GM21529 (cell line): Measurements from ENCODE around the gene PTP4A2.
A peak's percentile ranks its signal among the peaks of the same experiment; 100 is the strongest.
"Not testable (repeated sequence)": the region's sequence is repeated elsewhere in the genome, so short reads cannot be mapped to it uniquely, and the experiment has no call there.

ENCODE experiments used
- ATAC-seq: cut with Tn5 transposase; IDR thresholded peaks from one replicate; pipeline ENCODE4 v1.9.1; 2021; ENCODE audit not compliant: unreplicated experiment

Gene PTP4A2

DNA sequence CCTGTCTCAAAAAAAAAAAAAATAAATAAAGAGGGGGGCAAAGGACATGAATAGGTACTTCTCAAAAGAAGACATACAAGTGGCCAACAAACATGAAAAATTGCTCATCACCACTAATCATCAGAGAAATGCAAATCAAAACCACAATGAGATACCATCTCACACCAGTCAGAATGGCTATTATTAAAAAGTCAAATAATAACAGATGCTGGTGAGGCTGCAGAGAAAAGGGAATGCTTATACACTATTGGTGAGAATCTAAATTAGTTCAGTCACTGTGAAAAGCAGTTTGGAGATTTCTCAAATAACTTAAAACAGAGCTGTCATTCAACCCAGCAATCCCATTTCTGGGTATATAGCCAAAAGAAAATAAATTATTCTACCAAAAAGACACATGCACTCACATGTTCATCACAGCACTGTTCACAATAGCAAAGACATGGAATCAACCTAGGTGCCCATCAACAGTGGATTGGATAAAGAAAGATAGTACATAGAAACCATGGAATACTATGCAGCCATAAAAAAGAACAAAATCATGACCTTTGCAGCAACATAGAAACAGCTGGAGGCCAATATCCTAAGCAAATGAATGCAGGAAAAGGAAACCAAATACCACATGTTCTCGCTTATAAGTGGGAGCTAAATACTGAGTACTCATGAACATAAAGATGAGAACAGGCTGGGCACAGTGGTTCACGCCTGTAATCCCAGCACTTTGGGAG lies 42.5 kb downstream of the PTP4A2 start:
- ATAC-seq, result not testable (repeated sequence)

- ATAC-seq, result peak; percentile 60
Measured at GRCh38 chr1:31891280-31891679, 46.9 kb downstream of the PTP4A2 start.

- ATAC-seq, result no peak
Measured at GRCh38 chr1:31888291-31888690, 49.9 kb downstream of the PTP4A2 start.

- no peak for ATAC-seq
Measured at GRCh38 chr1:31886866-31887265, 51.3 kb downstream of the PTP4A2 start.

GRCh38 chr1:31885851-31886250 lies 52.3 kb downstream of the PTP4A2 start:
- no peak for ATAC-seq

DNA sequence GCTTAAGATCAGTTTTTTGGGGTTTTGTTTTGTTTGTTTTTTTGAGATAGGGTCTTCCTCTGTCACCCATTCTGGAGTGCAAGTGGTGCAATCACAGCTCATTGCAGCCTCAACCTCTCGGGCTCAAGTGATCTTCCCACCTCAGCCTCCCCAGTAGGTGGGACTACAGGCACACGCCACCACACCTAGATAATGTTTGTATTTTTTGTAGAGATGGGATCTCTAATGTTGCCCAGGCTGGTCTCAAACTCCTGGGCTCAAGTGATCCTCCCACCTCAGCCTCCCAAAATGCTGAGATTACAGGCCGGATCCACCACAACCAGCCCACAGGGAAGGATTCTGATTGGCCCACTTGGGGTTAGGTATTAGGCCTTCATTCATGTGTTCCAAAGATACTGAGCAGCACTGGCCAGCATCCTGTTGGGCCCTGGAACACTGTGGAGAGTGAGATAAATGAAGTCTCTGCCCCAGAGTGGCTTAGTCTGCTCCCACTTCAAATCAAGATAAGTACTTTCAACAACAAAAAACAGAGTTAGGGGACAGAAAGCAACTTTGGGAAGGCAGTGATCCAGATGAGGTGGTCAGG lies 54.7 kb downstream of the PTP4A2 start:
- no peak for ATAC-seq

DNA sequence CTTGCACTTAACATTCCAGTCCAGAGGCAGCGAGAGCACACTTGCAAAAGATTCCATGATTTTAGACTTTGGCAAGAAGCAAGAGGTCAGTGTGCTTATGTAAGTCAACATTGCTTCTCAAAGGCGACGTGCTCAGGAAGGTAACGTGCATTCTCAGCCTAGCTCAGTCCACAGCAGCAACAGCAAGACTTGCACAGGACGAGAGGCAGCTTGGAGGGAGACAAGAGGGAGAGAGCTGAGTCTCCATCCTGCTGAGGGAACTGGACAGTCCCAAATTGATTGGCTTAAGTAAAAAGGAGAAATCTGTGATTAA lies 56.5 kb downstream of the PTP4A2 start:
- no peak for ATAC-seq

DNA sequence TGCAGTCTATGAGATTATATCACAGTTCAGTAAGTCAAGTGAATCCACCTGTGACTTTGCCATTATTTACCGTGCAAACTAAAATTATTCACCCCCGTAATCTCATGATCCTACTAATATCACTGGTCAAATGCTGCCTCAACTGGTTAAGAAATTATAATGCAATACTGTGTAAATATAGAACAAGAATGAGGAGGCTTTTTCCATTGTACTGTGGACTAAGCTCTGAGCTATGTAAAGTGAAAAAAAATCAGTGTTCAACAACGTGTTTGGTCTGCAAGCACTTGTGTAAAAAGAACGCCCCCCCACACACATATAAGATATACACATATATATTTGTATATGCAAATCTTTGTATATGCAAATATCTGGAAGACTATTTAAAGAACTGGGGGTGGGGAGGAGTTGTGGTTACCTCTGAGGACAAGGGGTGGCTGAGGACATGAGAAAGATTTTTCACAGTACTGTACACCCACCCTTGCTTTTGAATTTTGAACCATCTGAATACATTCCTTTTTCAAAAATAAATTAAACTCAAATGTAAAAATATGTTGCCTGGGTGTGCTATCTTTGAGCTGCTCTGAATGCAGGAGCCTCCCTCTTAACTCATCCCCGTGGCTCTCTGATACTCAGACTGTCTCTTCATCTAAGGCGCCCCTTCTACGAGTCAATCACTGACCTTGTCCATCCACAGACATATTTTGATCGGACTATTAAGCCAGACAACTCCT lies 57.0 kb downstream of the PTP4A2 start:
- no peak for ATAC-seq

DNA sequence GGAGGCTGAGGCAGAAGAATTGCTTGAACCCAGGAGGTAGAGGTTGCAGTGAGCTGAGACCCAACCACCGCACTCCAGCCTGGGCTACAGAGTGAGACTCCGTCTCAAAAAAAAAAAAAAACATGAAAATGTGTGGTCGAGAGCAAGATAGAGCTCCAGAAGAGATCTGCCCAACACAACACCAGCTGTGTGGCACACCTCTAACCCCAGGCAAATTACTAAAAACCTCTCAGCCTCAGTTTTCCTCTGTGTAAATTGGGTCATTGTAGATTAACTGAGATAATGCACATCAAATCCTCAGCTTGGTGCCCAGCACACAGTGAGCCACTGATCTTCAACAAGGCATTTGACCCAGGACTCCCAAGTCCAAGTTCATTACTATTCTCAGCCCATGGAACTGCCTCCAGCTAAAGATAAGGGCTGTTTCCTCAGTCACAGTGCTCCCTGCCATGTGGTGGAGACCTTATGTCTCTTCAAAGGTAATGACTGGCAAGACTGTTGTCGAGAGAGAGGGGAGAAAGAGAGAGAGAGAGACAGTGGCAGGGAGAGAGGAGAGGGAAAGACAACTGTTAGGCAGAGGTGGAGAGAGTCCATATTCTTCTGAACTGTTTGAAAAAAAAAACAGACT lies 58.1 kb downstream of the PTP4A2 start:
- no peak for ATAC-seq

DNA sequence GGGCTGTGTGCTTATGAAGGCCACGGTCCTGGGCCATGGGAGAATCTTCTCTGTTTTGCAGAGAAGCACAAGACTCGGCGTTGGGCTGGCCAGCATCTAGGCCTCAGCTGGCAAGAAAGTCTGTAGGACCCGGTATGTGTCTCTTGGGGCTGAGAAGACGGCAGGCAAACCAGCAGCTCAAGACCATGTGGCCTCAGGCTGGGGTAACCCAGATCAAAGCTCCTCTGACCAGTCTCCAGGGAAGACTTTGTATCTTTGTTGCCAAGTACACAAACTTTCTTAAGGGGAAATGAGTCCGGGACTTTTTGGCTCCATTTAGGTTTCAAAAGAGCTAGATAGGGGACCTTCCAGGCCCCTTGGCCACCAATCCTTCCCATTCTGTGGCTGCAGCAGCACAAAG lies 60.1 kb downstream of the PTP4A2 start:
- no peak for ATAC-seq

- ATAC-seq, result no peak
Measured at GRCh38 chr1:31877544-31877943, 60.6 kb downstream of the PTP4A2 start.

DNA sequence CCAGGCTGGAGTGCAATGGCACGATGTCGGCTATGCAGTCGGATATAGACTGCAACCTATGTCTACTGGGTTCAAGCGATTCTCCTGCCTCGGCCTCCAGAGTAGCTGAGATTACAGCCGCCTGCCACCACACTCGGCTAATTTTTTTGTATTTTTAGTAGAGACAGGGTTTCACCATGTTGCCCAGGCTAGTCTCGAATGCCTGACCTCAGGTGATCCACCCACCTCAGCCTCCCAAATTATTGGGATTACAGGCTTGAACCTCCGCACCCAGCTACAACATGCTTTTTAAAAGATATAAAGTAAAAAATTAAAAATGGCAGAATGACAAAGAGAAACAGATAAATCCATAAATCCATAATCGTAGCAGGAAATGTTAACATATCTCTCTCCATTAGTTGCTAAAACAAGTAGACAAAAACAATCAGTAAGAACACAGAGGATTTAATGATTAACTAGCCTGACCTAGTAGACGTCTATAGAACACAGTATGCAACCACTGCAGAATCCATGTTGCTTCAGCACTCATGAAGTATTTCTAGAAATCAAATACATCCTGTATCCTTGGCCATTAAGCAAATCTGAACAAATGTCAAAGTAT lies 62.4 kb downstream of the PTP4A2 start:
- no peak for ATAC-seq

DNA sequence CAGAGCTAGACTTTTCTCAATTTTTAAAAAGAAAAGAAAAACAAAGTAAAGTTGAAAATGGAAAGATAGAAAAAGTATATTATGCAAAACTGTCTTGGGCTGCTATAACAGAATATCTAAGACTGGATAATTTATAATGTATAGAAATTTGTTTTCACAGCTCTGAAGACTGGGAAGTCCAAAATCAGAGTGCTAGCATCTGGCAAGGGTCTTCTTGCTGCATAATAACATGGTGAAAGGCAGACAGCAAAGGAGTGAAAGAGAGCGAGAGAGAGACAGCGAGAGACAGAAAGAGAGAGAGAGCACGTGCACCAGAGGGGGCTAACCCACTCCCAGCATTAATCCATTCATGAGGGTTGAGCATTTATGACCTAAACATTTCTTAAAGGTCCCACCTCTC lies 63.2 kb downstream of the PTP4A2 start:
- no peak for ATAC-seq

- no peak for ATAC-seq
Measured at GRCh38 chr1:31872658-31873636, 65.2 kb downstream of the PTP4A2 start.

- no peak for ATAC-seq
Measured at GRCh38 chr1:31871703-31872102, 66.5 kb downstream of the PTP4A2 start.

DNA sequence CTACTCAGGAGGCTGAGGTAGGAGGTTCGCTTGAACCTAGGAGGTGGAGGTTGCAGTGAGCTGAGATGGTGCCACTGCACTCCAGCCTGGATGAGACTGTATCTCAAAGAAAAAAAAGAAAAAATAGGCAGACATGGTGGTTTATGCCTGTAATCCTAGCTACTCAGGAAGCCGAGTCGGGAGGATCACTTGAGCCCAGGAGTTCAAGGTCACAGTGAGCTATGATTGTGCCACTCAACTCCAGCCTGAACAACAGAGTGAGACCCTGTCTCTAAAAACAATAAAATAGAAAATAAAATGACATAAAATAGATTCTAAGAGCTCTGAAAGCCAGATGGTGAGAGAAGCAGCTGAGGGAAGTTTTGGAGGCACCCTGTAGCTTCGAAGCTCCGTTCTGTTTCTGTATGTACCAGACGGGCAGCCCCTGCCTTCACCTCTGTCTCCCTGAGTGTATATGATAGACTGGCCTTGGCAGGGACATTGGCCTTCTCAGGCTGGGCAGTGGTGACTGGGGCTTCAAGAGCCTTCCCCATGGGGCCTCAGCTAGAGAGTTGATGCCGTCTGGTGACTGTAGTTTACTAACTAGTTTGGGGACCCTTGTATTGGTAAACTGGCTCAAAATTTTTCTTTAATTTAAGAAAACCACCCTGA lies 68.0 kb downstream of the PTP4A2 start:
- no peak for ATAC-seq

GRCh38 chr1:31869449-31869848 lies 68.7 kb downstream of the PTP4A2 start:
- ATAC-seq, result no peak

DNA sequence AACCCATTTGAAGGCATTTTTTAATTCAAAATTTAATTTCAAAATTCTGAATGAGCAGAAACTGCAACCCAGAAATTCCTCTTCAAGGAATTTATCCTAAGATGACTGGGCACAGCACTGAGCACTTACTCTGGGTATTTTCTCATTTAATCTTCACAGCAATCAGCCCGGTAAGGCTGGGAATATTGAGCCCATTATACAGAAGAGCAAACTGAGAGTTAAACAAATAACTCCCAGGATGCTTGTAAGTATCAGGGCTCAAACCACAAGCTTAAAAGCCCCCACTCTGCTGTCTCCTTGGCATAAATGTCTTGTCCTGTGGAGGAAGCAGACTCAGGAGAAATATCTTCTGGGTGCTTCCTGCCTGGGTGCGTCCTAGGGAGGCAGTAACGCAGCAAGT lies 69.3 kb downstream of the PTP4A2 start:
- ATAC-seq, result no peak

- ATAC-seq, result no peak
Measured at GRCh38 chr1:31867546-31867945, 70.6 kb downstream of the PTP4A2 start.
